PC-9 (cell line): ENCODE data around the gene PVALB.

Experiments
- EZH2 ChIP-seq: fragments of 200-600 bp; sonication (generic); IDR thresholded peaks from 2 replicates; pipeline ENCODE4 v1.8.0; 2017; ENCODE audit warnings: antibody characterized with exemption, low read depth
- TF ChIP-seq, protein P1 (sequence below): fragments of 200-600 bp; sonication (generic); conservative IDR thresholded peaks from 2 replicates; pipeline ENCODE4 v1.6.1; 2017; ENCODE audit warnings: mixed run types, antibody characterized with exemption, mild to moderate bottlenecking, moderate library complexity

DNA sequence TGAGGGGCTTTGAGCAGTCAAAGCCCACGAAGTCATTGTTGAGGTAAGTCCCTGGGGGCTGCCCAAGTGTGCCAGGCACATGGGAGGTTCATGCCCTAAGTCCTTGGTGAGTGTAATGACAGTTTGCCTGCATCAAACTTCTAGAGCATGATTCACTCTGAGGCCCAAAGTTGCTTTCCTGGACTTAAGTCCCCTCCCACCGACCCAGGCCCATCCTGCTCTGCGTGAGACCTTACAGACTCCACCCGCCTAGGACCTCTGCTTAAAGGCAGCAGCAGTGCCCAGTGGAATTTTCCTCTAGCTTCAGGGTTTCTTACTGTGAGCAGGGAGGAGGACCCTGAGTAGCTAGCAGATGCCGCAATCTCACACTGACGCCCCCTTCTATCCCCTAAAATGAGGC, 5.7 kb upstream of the PVALB start:
- TF ChIP-seq, protein P1, sequence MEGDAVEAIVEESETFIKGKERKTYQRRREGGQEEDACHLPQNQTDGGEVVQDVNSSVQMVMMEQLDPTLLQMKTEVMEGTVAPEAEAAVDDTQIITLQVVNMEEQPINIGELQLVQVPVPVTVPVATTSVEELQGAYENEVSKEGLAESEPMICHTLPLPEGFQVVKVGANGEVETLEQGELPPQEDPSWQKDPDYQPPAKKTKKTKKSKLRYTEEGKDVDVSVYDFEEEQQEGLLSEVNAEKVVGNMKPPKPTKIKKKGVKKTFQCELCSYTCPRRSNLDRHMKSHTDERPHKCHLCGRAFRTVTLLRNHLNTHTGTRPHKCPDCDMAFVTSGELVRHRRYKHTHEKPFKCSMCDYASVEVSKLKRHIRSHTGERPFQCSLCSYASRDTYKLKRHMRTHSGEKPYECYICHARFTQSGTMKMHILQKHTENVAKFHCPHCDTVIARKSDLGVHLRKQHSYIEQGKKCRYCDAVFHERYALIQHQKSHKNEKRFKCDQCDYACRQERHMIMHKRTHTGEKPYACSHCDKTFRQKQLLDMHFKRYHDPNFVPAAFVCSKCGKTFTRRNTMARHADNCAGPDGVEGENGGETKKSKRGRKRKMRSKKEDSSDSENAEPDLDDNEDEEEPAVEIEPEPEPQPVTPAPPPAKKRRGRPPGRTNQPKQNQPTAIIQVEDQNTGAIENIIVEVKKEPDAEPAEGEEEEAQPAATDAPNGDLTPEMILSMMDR, result no peak
- no peak for TF ChIP-seq EZH2
